Adrenal gland (tissue), 12 donors: ENCODE results near the gene ACOT7. TPM values are rescaled to one million over a fixed set of nuclear protein-coding genes. Genes with fewer than 3 reads are reported as not detected.
"Not testable (repeated sequence)": the region's sequence is repeated elsewhere in the genome, so short reads cannot be mapped to it uniquely, and the experiment has no call there.

Experiments used
- DNase-seq, 7 donors: peaks; one replicate each; pipeline ENCODE4 v3.0.0-alpha.2; 2019 to 2020
- H3K27ac ChIP-seq, 5 donors: fragments of 200-600 bp; sonication (generic) in 4 of 5; 1 replicate in 3 of 5; 2 replicates in 2 of 5; pipeline versions ENCODE4 v1.5.1 to v1.8.0; 2016 to 2020; ENCODE audit warnings: mild to moderate bottlenecking in 1 of 5
- H3K27me3 ChIP-seq: fragments of 200-600 bp; 2 replicates; pipeline ENCODE4 v1.8.0; 2021
- H3K36me3 ChIP-seq, 2 donors: fragments of 200-600 bp; replicated peaks in 1 of 2; 1 replicate in 1 of 2; 2 replicates in 1 of 2; pipeline versions ENCODE4 v1.5.1 to v1.8.0; 2018 to 2022
- H3K4me1 ChIP-seq, 2 donors: fragments of 200-600 bp; replicated peaks in 1 of 2; 1 replicate in 1 of 2; 2 replicates in 1 of 2; pipeline versions ENCODE4 v1.5.1 to v1.8.0; 2018 to 2021
- H3K4me3 ChIP-seq, 4 donors: fragments of 200-600 bp; sonication (generic) in 3 of 4; one replicate each; pipeline ENCODE4 v1.5.1; 2016 to 2018
- H3K9me3 ChIP-seq, 3 donors: fragments of 200-600 bp; sonication (generic) in 1 of 3; replicated peaks in 1 of 3; 1 replicate in 2 of 3; 2 replicates in 1 of 3; pipeline versions ENCODE4 v1.5.1 to v1.8.0; 2016 to 2021
- CTCF ChIP-seq, 6 experiments: fragments of 450-650 bp in 4 of 6; fragments of 200-600 bp in 2 of 6; sonication (generic) in 1 of 6; IDR thresholded peaks; 1 replicate in 5 of 6; 2 replicates in 1 of 6; pipeline versions ENCODE4 v1.5.1 to v1.8.0; 2016 to 2021; ENCODE audit warnings: antibody characterized with exemption in 6 of 6, mild to moderate bottlenecking in 2 of 6, moderate library complexity in 1 of 6
- POLR2A ChIP-seq, 2 donors: fragments of 450-650 bp; IDR thresholded peaks; one replicate each; pipeline ENCODE4 v1.6.1; 2017; ENCODE audit warnings: antibody characterized with exemption in 2 of 2, mild to moderate bottlenecking in 2 of 2, moderate library complexity in 1 of 2
- WGBS, 4 donors: extraction: QIAGEN DNeasy Blood & Tissue Kit in 2 of 4; methylation state at CpG; one replicate each; pipeline versions ENCODE4 v1.1.5 to v1.1.7; 2013 to 2017; 5-methylcytosine and 5-hydroxymethylcytosine counted together
- intact Hi-C, 2 donors: fragments of 100-400 bp; cut with DNase I; formaldehyde crosslinking; loops; one replicate each; pipeline versions ENCODE4 v1.14.1 to v1.15.0; 2022 to 2023
- polyA plus RNA-seq, 3 donors: library from polyadenylated mRNA; stranded (reverse); fragments of 200-250 nt in 2 of 3; fragments of 350-450 nt in 1 of 3; fragmentation: Illumina TruSeq in 1 of 3; extraction: RNeasy Lipid Tissue Mini Kit (QIAGEN cat#74804) in 1 of 3; gene quantifications; one replicate each; pipeline ENCODE4 v1.2.3, GENCODE V29; 2013 to 2014
- total RNA-seq, 9 donors: library from RNA; depleted of rRNA in 4 of 9; stranded (reverse); fragments of >200 nt in 4 of 9; fragments of 120-200 nt in 1 of 9; fragmentation: NEBNext Ultra II Directional in 1 of 9; extraction: Animal tissue kit (Norgen Biotek cat#: 25700) in 1 of 9; gene quantifications; one replicate each; pipeline versions ENCODE4 v1.1.0 to v1.2.4, GENCODE V29; 2013 to 2023
- donor health status: healthy with polysubstance abuse.
- donor health status: Bipolar disorder and iron deficiency.
- donor health status: DM: yes; HTN: yes; CAD: no.
- donor health status: DM: no; HTN: no; CAD: no.
- donor health status: DM: no; HTN: no; CAD: no.
- donor health status: DM: yes; HTN: yes; CAD: no.

ACOT7 gene
- total and polyA plus RNA-seq, 12 donors, result 8.4 to 29.4 (median 14.5) TPM

GRCh38 chr1:6397844-6398441, 4.4 kb upstream of the ACOT7 start:
- peak in 5 of 7 donors; percentile 28 to 65 (median 53) for DNase-seq
- intact Hi-C loops, result no loop called here
- TF ChIP-seq POLR2A (IDR thresholded peaks at IDR 0.05), result no peak
- no peak for TF ChIP-seq CTCF (IDR thresholded peaks at IDR 0.05)
- H3K36me3 ChIP-seq, result no peaks in the 10 kb centered on the region
- no peaks in the 10 kb centered on the region for H3K27me3 ChIP-seq
- WGBS, 4 donors, result 43 to 50% (median 47%) methylated on average over 10 of the region's 10 CpGs
- no peaks in the 10 kb centered on the region for H3K9me3 ChIP-seq
- peaks cover 10 to 13% of the 10 kb centered on the region in 2 donors for H3K4me1 ChIP-seq
- no peak overlapping the region for H3K4me3 ChIP-seq
- H3K27ac ChIP-seq, result peak overlapping the region in 1 of 5 donors; percentile 20

DNA sequence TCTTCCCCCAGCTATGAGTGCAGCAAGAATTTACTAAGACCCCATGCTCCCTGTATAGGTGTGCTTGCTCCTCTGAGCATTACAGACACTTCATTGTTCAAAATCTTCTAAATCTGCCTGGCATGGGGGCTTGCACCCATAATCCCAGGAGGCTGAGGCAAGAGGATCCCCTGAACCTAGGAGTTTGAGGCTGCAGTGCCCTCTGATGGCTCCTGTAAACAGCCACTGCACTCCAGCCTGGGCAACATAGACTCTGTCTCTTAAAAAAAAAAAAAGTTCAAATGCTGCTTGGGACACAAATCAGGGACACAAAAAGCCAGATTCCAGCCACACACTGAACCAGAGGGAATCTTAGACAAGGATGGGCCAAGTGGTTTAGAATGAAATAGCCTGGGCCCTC, 3.4 kb upstream of the ACOT7 start:
- Histone ChIP-seq H3K36me3 (no peaks in the 10 kb centered on the region), H3K4me3 (no peak overlapping the region), H3K27me3 (no peaks in the 10 kb centered on the region), H3K27ac (no peak overlapping the region), H3K4me1 (peaks cover 17 to 20% of the 10 kb centered on the region in 2 donors), H3K9me3 (no peaks in the 10 kb centered on the region)
- DNase-seq, result no peak
- TF ChIP-seq POLR2A (IDR thresholded peaks at IDR 0.05) (no peak), CTCF (IDR thresholded peaks at IDR 0.05) (peak in 1 of 6 experiments; percentile 7)
- intact Hi-C loops, result no loop called here

- H3K4me3 ChIP-seq, H3K36me3 ChIP-seq, H3K27ac ChIP-seq, H3K9me3 ChIP-seq, intact Hi-C loops, DNase-seq, H3K27me3 ChIP-seq: not testable (repeated sequence)
- WGBS, 4 donors, result 96 to 100% (median 97%) methylated on average over 5 to 34 of the region's 34 CpGs
- peaks cover 17 to 20% of the 10 kb centered on the region in 2 donors for H3K4me1 ChIP-seq
These were observed 2.2 kb upstream of the ACOT7 start for GRCh38 chr1:6395781-6396244.

GRCh38 chr1:6395130-6395529, 1.6 kb upstream of the ACOT7 start:
- H3K9me3 ChIP-seq, H3K27me3 ChIP-seq, DNase-seq, H3K4me3 ChIP-seq, H3K27ac ChIP-seq, H3K36me3 ChIP-seq, intact Hi-C loops: not testable (repeated sequence)
- 88 to 93% (median 91%) methylated on average over 6 to 8 of the region's 8 CpGs for WGBS, 4 donors
- peaks cover 17 to 20% of the 10 kb centered on the region in 2 donors for H3K4me1 ChIP-seq

- peaks cover 14 to 18% of the 10 kb centered on the region in 2 donors for H3K4me1 ChIP-seq
- H3K27ac ChIP-seq, result peak overlapping the region in 4 of 5 donors; percentile 90 to 100 (median 99)
- peak overlapping the region in 2 of 4 donors; percentile 41 to 94 for H3K4me3 ChIP-seq
- H3K36me3 ChIP-seq, result no peaks in the 10 kb centered on the region
- H3K9me3 ChIP-seq, result no peaks in the 10 kb centered on the region
- TF ChIP-seq POLR2A (IDR thresholded peaks at IDR 0.05), result no peak
- no peak for TF ChIP-seq CTCF (IDR thresholded peaks at IDR 0.05)
- peak in 1 of 7 donors; percentile 35 for DNase-seq
- 0 to 1% (median 1%) methylated on average over 5 to 78 of the region's 83 CpGs; no CpG with 5 or more reads in 1 of the 4 donors for WGBS, 4 donors
- intact Hi-C loops, result no loop called here
- no peaks in the 10 kb centered on the region for H3K27me3 ChIP-seq
These were observed 663 bp downstream of the ACOT7 start for GRCh38 chr1:6392809-6393399.
